DMS 273 (cell line): ENCODE measurements around the gene NR1I3.

Source experiments
- DNase-seq: peaks from one replicate; lab custom pipeline; 2025; ENCODE audit not compliant: unreplicated experiment; lab: John Stamatoyannopoulos, UW

The NR1I3 gene

DNA sequence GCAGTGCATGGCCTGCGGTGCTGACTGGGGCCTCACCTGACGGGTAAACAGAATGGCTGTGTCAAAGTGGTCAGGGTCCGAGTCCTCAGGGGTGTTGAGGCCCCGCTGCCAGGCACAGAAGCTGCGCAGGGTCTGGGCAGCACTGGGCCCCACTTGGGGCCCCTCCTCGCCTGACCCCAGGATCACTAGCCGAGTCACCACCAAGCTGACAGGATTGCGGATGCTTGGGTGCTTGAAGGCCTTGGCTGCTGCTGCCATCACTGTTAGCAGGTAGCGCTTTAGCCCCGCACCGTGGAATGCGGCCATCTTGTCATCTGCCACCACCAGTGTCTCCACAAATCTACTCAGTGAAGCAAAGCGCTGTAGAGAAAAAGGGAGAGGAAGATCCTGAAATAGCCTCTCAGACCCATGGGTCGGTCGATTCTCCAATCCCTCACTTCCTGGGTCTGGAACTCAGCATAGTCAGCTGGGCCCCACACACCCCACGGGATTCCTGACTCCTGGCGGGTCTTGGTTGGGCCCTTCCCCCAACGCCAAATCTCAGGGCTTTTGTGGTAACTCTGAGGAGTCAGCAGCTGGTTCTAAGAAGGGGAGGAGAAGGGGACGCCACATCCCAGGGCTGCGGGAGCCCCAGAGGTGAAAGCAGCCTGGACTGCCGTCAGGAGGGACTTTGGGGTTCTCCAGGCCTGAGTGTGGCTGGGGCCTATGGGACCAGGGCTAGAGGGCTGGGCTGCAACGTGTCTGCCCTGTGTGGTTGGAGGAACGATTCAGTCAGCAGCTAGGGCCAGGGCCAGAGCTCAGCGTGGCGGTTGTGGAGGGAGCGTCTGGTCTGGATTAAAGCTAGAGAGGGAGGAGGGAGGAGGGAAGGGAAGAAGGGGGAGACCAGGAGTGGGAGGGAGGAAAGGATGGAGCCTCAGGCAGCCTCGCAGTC lies 41.2 kb downstream of the NR1I3 start:
- DNase-seq = peak; percentile 21

- DNase-seq = no peak
These were observed 41.9 kb downstream of the NR1I3 start for GRCh38 chr1:161196111-161196510.

DNA sequence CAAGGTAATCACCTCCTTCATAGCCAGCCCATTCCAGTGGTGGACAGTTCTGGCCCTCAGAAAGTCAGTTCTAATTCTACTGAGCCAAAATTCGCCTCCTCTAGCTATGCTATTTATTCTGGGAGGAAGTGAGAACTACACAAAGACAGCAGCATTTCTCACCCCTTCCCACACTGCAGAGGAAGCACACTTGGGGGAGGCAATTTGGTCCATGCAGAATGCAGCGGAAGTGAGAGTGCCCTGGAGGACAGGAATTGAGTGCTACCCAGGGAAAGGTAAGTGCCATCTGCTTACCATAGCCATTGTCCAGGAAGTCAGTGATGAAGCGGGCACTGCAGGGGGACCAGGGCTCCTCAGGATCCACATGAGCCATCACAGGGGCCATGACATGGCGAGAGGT lies 42.8 kb downstream of the NR1I3 start:
- DNase-seq = no peak

GRCh38 chr1:161193561-161194235 lies 44.3 kb downstream of the NR1I3 start:
- no peak for DNase-seq

DNA sequence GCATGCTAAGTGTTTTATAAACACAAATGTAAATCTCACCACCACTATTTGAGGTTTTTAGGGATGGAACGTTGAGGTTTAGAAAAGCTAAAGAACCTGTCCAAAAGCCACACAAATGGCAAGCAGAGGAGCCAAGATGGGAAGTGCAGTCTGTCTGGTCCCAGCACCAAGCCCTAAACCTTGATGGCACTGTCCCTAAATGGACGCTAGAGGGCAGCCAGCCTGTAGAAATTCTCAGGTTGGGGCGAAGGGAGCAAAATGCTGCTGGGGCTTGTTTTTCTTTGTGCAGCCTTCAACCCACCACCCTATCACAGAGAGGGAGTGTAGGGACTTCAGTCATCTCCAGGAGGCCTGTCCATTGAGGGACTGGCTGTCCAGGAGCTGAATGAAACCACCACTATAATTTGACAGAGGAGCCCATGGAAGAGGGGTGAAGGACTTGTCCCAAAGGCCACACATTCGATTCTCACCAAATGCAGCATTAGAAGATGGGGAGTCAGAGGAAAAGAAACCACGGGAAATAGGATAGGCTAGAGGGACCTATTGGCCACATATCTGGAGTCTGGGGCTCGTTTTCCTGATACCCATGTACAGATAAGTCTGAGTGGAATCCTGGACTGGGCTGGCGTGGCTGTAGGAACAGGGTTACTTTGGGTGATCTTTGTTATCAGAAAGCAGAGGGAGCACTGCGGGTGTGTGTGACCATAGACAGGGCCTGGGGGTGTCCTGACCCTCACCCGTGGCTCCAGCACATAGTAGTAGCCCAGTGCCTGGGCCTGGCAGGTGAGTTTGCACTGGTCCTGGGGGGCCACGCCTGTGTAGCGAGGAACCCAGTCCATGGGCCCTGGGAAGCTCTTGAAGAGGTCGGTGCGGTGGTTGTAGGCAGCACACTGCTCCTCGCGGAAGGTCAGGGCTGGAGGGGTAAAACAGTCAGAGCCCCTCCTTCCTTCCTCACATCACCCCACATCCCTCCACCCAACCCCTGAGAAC lies 45.2 kb downstream of the NR1I3 start:
- DNase-seq = peak; percentile 90

DNA sequence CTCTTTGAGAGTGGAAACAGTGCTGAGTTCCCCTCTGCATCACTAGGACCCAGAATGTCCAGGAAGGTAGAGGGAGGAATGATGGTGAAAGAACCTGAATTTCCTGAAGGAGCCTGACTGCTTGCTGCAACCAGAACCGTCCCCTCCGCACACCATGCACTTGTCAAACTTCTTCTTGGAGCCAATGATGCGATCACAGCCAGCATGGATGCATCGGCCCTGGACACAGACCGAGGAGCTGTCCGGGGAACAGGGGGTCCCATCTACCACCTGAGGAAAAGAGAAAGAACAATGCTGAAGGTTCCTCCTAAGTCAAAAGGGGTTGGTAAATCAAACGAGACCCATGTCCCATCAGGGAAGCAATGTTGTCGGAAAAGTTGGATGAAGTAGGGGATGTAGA lies 46.0 kb downstream of the NR1I3 start:
- no peak for DNase-seq

- DNase-seq = peak; percentile 48
These were observed 47.0 kb downstream of the NR1I3 start for GRCh38 chr1:161190962-161191521.

DNA sequence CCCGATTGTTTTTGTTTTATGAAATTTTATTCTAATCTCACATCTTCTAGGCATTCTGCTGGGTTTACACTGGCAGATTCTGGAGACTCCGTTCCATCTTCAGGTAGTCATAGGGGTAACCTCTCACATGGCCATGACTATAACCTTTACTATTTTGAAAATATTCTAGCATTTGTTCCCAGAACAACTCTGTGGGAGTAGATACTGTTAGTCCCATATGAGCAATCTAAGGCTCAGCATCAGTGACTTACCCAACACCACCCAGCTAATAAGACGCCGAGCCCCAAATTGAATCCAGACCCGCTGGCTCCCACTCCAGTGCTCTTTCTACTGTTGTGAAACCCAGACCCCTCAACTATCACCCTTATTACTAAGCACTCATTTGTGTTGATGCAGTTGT lies 49.0 kb downstream of the NR1I3 start:
- DNase-seq = no peak

DNA sequence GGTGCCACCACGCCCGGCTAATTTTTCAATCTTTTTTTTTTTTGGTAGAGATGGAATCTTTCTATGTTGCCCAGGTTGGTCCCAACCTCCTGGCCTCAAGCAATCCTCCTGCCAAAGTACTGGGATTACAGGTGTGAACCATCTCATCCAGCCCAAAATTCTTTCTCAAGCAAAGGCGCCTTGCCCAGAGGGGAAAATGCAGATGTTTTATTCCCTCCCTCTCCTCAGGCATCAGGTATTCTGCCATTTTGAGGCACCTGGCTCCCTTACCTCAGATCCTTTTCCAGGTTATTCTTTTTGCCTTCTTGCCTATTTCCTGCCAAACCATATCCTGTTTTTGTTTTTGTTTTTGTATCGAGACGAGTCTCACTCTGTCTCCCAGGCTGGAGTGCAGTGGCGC lies 49.6 kb downstream of the NR1I3 start:
- no peak for DNase-seq

DNA sequence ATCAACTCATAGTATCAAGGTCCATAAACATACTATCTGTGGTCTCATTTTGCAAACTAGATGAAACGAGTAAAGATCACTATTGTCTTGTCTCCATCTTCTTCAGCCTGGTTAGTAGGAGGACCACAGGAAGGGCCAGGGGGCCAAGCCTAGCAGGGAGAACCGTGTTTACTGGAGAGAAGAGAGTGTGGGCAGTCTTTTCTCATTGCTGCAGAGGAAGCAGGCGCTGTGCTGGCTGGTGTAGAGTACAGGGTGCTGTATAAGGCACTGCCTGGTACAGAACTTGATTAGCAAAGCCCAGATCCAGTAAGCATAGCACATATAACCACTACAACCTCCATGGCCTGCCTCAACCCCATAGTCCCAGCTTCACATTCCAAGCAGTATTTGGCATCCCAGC lies 50.7 kb downstream of the NR1I3 start:
- no peak for DNase-seq

DNA sequence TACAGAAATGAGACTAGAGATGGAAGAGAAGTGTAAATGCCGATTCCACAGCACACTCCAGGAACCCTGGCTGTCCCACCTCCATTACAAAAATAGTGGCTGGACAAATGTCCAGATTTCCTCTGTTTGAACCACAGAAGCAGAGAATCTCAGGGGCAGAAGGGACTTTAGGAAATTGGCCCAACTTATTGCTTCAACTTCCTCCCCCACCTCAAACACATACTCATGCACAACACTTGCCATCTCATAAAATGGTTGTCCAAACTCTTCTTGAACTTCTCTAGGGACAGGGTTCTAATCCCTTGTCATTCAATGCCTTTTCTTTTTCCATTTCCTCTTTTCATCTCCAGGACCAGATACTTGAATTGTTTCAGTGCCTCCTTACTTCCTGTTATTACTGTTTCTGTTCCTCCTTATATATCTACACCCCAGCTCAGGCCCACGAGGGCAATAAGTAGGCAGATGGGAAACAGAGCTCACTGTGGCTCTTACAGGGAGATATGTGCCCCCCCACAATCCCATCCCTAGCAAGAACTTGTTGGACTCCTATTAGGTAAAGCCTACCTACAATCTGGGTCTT lies 52.2 kb downstream of the NR1I3 start:
- peak; percentile 74 for DNase-seq

DNA sequence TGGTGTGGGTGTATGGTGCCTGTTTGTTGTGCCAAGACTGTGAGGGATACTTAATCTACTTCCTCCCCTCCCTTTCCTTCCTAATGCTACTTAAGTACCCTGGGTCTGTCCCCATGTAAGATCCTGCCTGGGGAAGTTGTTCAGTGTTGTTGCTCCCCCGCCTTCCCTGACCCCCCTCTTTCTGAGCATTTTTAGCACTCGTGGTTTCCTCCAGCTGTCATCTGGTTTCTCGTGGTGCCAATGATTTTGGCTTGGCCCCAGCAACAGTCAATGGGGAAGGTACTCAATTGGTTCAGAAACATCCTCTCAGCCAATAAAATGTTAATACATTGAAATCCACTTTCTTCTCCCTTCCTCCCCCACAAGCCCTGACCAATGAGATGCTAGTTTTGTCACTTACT lies 52.7 kb downstream of the NR1I3 start:
- peak; percentile 99 for DNase-seq

- no peak for DNase-seq
These were observed 55.8 kb downstream of the NR1I3 start for GRCh38 chr1:161182214-161182613.

- DNase-seq = peak; percentile 76
These were observed 57.4 kb downstream of the NR1I3 start for GRCh38 chr1:161180639-161181038.

DNA sequence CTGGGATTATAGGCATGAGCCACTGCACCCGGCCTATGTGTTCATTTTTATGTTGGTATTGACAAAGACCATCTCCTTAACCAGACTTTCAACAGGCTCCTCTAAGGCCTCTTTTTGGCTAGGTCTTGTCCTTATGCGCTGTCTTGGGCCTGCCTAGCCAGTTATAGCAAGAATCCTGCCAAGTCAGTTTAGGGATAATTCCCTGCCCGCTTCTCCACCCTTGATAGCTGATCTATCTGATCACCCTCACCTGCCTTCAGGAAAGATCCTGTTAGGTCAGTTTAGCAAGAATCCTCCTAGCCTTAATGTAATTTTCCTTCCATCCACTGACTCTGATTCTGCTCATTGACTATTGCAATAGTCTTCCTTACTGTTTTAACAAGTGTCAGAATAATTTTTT lies 58.3 kb downstream of the NR1I3 start:
- DNase-seq = no peak
